ENCODE results near the gene C1QB.

GRCh38 chr1:22709891-22710700 is 57.1 kb downstream of the C1QB start:
- TF ChIP-seq, protein P1, sequence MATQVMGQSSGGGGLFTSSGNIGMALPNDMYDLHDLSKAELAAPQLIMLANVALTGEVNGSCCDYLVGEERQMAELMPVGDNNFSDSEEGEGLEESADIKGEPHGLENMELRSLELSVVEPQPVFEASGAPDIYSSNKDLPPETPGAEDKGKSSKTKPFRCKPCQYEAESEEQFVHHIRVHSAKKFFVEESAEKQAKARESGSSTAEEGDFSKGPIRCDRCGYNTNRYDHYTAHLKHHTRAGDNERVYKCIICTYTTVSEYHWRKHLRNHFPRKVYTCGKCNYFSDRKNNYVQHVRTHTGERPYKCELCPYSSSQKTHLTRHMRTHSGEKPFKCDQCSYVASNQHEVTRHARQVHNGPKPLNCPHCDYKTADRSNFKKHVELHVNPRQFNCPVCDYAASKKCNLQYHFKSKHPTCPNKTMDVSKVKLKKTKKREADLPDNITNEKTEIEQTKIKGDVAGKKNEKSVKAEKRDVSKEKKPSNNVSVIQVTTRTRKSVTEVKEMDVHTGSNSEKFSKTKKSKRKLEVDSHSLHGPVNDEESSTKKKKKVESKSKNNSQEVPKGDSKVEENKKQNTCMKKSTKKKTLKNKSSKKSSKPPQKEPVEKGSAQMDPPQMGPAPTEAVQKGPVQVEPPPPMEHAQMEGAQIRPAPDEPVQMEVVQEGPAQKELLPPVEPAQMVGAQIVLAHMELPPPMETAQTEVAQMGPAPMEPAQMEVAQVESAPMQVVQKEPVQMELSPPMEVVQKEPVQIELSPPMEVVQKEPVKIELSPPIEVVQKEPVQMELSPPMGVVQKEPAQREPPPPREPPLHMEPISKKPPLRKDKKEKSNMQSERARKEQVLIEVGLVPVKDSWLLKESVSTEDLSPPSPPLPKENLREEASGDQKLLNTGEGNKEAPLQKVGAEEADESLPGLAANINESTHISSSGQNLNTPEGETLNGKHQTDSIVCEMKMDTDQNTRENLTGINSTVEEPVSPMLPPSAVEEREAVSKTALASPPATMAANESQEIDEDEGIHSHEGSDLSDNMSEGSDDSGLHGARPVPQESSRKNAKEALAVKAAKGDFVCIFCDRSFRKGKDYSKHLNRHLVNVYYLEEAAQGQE (IDR thresholded peaks at IDR 0.05) = no peak
- no peak for TF ChIP-seq CTCF (IDR thresholded peaks at IDR 0.05; ENCODE audit: low read depth, low read length, missing input control)

Measured in liver (tissue), 2 donors.